ENCODE results near the gene ING3.

The ING3 gene

DNA sequence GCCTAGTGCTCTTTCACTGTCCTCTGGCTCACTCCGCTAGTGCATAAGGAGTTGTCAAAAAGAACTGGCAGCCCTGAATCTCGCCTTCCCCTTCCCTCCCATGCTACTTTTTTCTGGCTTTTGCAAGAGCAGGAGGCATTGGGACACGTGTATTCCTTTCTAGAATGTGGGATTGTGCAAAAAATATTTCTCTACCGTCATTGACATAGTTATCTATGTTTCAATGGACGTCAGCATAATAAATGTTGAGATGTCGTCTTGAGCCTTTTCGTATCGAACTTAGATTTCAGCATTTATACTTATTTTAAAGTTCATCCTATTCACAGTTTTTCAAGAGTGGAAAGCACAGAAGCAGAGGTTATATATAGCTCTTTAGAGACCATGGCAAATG is 727 bp downstream of the ING3 start:
- H2AFZ ChIP-seq (ENCODE audit: low read length): peak overlapping the region; percentile 65
- peaks cover 48% of the 10 kb centered on the region for H3K4me1 ChIP-seq (ENCODE audit: insufficient read depth, low read length, poor library complexity, severe bottlenecking)
- peaks cover 25% of the 10 kb centered on the region for H4K20me1 ChIP-seq (ENCODE audit: insufficient read depth, low read length, poor library complexity, severe bottlenecking)
- H3K9me3 ChIP-seq (ENCODE audit: insufficient read depth, low read depth, low read length): no peaks in the 10 kb centered on the region
- peak overlapping the region; percentile 86 for H3K4me2 ChIP-seq (ENCODE audit: low read depth, low read length, poor library complexity, severe bottlenecking)
- TF ChIP-seq EZH2phosphoT487 (IDR thresholded peaks at IDR 0.05; ENCODE audit: borderline replicate concordance): no peak
- no peak for TF ChIP-seq CTCF (conservative IDR thresholded peaks at IDR 0.05; ENCODE audit: low read length)
- peaks cover 48% of the 10 kb centered on the region for H3K79me2 ChIP-seq (ENCODE audit: insufficient read depth, low read length)
- H3K36me3 ChIP-seq (ENCODE audit: insufficient read depth, low read length): peaks cover 22% of the 10 kb centered on the region
- H3K9me2 ChIP-seq (replicated peaks; ENCODE audit: low read depth, low read length): no peaks in the 10 kb centered on the region
- peak overlapping the region; percentile 95 for H3K4me3 ChIP-seq (ENCODE audit: low read length, poor library complexity, severe bottlenecking)
- H3F3A ChIP-seq (ENCODE audit: low read depth): peaks cover 2% of the 10 kb centered on the region; the same call in 1 of the 2 replicates
- no peaks in the 10 kb centered on the region for H3K27me3 ChIP-seq (ENCODE audit: insufficient read depth, low read length, poor library complexity, severe bottlenecking)
- peak overlapping the region; percentile 89 for H3K9ac ChIP-seq (ENCODE audit: low read depth, low read length, poor library complexity, severe bottlenecking)

DNA sequence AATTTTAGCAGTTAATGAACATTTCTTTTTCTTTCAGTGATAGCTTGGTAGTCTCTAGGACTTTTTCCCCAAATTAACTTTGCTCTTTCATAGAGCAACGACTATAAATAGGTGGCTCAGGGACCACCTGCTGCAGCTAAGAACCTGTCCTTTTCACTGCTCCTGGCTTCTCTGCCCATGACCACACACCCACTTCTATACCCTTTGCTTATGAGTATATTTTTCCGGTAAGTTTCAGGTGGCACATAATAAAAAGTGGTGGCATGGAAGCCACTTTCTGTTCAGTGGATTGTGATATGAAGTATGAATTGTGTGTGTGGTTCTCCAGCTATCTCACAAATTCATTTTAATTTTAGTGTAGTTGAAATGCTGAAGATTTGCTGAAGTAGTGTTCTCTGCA is 1.2 kb downstream of the ING3 start:
- H2AFZ ChIP-seq (ENCODE audit: low read length): no peak overlapping the region
- no peaks in the 10 kb centered on the region for H3K9me2 ChIP-seq (replicated peaks; ENCODE audit: low read depth, low read length)
- H3K4me3 ChIP-seq (ENCODE audit: low read length, poor library complexity, severe bottlenecking): peak overlapping the region; percentile 95
- TF ChIP-seq CTCF (conservative IDR thresholded peaks at IDR 0.05; ENCODE audit: low read length): no peak
- no peak for TF ChIP-seq EZH2phosphoT487 (IDR thresholded peaks at IDR 0.05; ENCODE audit: borderline replicate concordance)
- H3F3A ChIP-seq (ENCODE audit: low read depth): peaks cover 2% of the 10 kb centered on the region; the same call in 1 of the 2 replicates
- H3K9ac ChIP-seq (ENCODE audit: low read depth, low read length, poor library complexity, severe bottlenecking): peak overlapping the region; percentile 89
- peak overlapping the region; percentile 86 for H3K4me2 ChIP-seq (ENCODE audit: low read depth, low read length, poor library complexity, severe bottlenecking)
- H3K36me3 ChIP-seq (ENCODE audit: insufficient read depth, low read length): peaks cover 24% of the 10 kb centered on the region
- peaks cover 48% of the 10 kb centered on the region for H3K4me1 ChIP-seq (ENCODE audit: insufficient read depth, low read length, poor library complexity, severe bottlenecking)
- peaks cover 48% of the 10 kb centered on the region for H3K79me2 ChIP-seq (ENCODE audit: insufficient read depth, low read length)
- peaks cover 25% of the 10 kb centered on the region for H4K20me1 ChIP-seq (ENCODE audit: insufficient read depth, low read length, poor library complexity, severe bottlenecking)
- H3K27me3 ChIP-seq (ENCODE audit: insufficient read depth, low read length, poor library complexity, severe bottlenecking): no peaks in the 10 kb centered on the region
- no peaks in the 10 kb centered on the region for H3K9me3 ChIP-seq (ENCODE audit: insufficient read depth, low read depth, low read length)

GRCh38 chr7:120955577-120956149 is 5.1 kb downstream of the ING3 start:
- Histone ChIP-seq H3K4me2 (ENCODE audit: low read depth, low read length, poor library complexity, severe bottlenecking) (peak overlapping the region; percentile 50), H3K4me3 (ENCODE audit: low read length, poor library complexity, severe bottlenecking) (peak overlapping the region; percentile 13), H3K79me2 (ENCODE audit: insufficient read depth, low read length) (peaks cover 38% of the 10 kb centered on the region), H3K9ac (ENCODE audit: low read depth, low read length, poor library complexity, severe bottlenecking) (peak overlapping the region; percentile 28), H4K20me1 (ENCODE audit: insufficient read depth, low read length, poor library complexity, severe bottlenecking) (peaks cover 25% of the 10 kb centered on the region), H3K4me1 (ENCODE audit: insufficient read depth, low read length, poor library complexity, severe bottlenecking) (peaks cover 44% of the 10 kb centered on the region), H3K9me3 (ENCODE audit: insufficient read depth, low read depth, low read length) (no peaks in the 10 kb centered on the region), H3K9me2 (replicated peaks; ENCODE audit: low read depth, low read length) (no peaks in the 10 kb centered on the region), H2AFZ (ENCODE audit: low read length) (no peak overlapping the region), H3K36me3 (ENCODE audit: insufficient read depth, low read length) (peaks cover 24% of the 10 kb centered on the region), H3F3A (ENCODE audit: low read depth) (peaks cover 2% of the 10 kb centered on the region; the same call in 1 of the 2 replicates), H3K27me3 (ENCODE audit: insufficient read depth, low read length, poor library complexity, severe bottlenecking) (no peaks in the 10 kb centered on the region)
- TF ChIP-seq CTCF (conservative IDR thresholded peaks at IDR 0.05; ENCODE audit: low read length): no peak
- no peak for TF ChIP-seq EZH2phosphoT487 (IDR thresholded peaks at IDR 0.05; ENCODE audit: borderline replicate concordance)

Measured in Loucy (cell line).